ENCODE data around the gene CERS6.

DNA sequence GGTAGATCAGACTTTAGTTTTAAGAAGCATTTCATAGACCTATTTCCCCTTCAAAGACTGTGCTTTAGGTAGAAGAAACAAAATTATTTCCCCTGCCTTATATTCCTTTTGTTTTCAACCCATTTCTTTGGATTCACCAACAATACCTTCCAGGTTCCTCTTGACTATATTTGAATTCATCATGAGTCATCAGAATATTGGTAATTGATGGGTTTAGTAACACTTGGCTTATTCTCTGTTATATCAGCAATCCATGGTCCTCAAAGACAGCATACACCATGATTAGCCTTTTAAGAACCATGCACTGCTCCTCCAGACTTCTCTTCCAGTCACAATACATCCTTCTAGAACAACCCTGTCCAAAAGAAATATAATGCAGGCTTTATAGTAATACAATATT is 263.4 kb downstream of the CERS6 start:
- no peak for TF ChIP-seq MAX (IDR thresholded peaks at IDR 0.05)
- TF ChIP-seq SIN3A (conservative IDR thresholded peaks at IDR 0.05 in 1 of 2, IDR thresholded peaks at IDR 0.05 in 1 of 2; ENCODE audit: low read depth in 1 of 2, low read length in 2 of 2): no peak
